Measurements from ENCODE around the gene PPP1R18. TPM values are rescaled to one million over a fixed set of nuclear protein-coding genes. Genes with fewer than 3 reads are reported as not detected.
"Not testable (repeated sequence)": the region's sequence is repeated elsewhere in the genome, so short reads cannot be mapped to it uniquely, and the experiment has no call there.

Gene PPP1R18
- total RNA-seq, 1 donor from 2014 or later = 58.3 TPM

GRCh38 chr6:30719791-30720737, 33.6 kb upstream of the PPP1R18 start, which contains the start of gene TUBB:
TUBB (plus strand) TSS chr6:30720352; CDS start chr6:30720507, 155 bp downstream.
- peak; percentile 93 for DNase-seq (ENCODE audit: low read depth, low spot score)

DNA sequence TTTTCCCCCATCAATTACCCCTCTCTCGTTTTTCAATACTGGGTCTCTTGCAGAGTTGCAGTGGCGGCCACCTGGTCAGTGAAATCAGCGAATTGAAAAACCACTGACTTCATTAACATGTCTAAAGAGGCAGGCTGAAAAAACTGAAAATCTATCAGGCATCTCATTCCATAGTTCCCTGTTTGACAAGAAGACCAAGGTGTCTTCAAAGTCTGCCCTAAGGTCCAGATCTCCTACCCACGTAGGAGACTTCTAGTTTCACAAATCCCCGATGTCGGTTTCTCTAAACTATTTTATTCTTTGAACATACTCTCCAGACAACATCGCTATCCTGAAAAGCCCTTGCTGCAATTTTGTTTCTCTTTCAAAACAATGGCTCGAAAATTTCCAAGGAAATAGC, 32.9 kb upstream of the PPP1R18 start:
- no peak for DNase-seq (ENCODE audit: low read depth, low spot score)

DNA sequence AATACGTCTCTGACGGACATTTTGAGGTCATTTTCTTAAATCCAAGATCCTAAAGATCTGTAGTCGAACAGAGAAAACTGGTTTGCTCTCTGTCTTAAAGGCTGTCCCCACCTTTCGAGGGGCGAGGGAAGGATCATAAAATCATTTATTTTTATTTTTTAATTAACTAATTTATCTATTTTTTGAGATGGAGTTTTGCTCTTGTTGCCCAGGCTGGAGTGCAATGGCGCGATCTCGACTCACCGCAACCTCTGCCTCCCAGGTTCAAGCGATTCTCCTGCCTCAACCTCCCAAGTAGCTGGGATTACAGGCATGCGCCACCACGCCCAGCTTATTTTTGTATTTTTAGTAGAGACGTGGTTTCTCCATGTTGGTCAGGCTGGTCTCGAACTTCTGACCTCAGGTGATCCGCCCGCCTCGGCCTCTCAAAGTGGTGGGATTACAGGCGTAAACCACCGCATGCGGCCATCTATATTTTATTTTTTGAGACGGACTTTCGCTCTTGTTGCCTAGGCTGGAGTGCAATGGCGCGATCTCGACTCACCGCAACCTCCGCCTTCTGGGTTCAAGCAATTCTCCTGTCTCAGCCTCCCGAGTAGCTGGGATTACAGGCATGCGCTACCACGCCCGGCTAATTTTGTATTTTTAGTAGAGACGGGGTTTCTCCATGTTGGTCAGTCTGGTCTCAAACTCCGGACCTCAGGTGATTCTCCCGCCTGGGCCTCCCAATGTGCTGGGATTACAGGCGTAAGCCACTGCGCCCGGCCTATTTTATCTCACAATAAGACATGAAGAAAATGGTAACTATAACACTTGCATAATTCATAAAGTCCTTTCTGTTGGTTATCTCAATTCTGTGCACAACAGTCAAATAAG, 31.6 kb upstream of the PPP1R18 start:
- not testable (repeated sequence) for DNase-seq (ENCODE audit: low read depth, low spot score)

- peak; percentile 100 for DNase-seq (ENCODE audit: low read depth, low spot score)
Observed at GRCh38 chr6:30717129-30717844, 30.8 kb upstream of the PPP1R18 start, which contains the start of gene MDC1. MDC1 (minus strand) TSS chr6:30717281; CDS start chr6:30715175, 2,106 bp downstream.

DNA sequence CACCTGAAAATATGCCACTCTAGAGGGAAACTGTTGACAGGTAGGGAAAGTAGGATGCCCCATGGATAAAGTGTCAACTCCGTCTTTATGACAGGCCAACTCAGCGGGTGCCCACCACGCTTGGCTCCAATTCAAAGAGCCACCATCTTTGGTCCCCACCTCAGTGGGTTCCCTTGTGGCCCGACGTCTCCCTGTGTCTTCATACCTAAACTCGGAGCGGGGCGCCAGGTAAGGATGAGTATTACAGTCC, 30.4 kb upstream of the PPP1R18 start:
- no peak for DNase-seq (ENCODE audit: low read depth, low spot score)

- DNase-seq (ENCODE audit: low read depth, low spot score) = no peak
Observed at GRCh38 chr6:30714263-30714662, 27.8 kb upstream of the PPP1R18 start.

DNA sequence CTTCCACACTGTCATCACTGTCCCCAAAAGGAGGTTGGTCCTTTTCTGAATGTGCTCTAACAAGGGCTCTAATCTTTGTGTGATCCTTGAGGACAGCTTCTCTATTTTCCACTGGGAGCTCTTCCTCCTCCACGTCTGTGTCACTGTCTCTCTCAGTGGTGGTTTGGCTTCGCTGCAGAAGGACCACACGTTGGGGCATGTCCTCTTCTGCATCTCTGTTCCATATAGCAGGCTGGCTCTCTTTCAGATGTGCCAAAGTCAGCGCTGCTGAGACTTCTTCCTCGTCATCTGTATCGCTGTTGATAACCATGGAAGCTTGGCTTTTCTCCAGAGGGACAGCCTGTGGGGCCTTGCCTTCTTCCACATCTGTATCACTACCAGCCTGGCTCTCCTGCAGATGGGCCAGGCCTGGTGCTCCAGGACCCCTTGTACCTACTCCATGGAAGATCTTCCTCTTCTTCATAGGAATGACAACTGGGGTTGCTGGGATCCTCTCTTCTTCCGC, 26.0 kb upstream of the PPP1R18 start:
- no peak for DNase-seq (ENCODE audit: low read depth, low spot score)

GRCh38 chr6:30711758-30712380, 25.4 kb upstream of the PPP1R18 start:
- no peak for DNase-seq (ENCODE audit: low read depth, low spot score)

GRCh38 chr6:30709101-30709868, 22.8 kb upstream of the PPP1R18 start:
- no peak for DNase-seq (ENCODE audit: low read depth, low spot score)

- no peak for DNase-seq (ENCODE audit: low read depth, low spot score)
Observed at GRCh38 chr6:30707281-30707850, 20.9 kb upstream of the PPP1R18 start.

GRCh38 chr6:30705620-30706019, 19.2 kb upstream of the PPP1R18 start:
- DNase-seq (ENCODE audit: low read depth, low spot score) = no peak

- no peak for DNase-seq (ENCODE audit: low read depth, low spot score)
Observed at GRCh38 chr6:30703821-30704220, 17.4 kb upstream of the PPP1R18 start.

DNA sequence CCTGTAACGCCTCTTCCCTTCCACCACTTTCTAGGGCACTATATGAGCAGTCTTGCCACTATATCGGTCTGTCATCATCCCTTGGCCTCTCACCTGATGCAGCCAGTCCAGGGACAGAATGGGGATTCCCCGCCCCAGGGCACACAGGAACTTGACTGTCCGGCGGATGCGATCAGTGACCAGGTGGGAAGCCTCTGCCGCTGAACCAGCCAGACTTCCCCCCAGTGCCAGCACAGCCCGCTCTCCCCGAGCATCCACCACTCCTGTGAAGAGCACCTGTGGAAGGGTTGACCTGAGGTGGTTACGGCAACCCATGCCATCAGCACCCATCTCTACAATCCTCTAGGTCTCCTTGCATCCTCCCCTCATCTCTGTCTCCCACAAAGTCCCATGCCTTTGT, 16.6 kb upstream of the PPP1R18 start:
- DNase-seq (ENCODE audit: low read depth, low spot score) = no peak

DNA sequence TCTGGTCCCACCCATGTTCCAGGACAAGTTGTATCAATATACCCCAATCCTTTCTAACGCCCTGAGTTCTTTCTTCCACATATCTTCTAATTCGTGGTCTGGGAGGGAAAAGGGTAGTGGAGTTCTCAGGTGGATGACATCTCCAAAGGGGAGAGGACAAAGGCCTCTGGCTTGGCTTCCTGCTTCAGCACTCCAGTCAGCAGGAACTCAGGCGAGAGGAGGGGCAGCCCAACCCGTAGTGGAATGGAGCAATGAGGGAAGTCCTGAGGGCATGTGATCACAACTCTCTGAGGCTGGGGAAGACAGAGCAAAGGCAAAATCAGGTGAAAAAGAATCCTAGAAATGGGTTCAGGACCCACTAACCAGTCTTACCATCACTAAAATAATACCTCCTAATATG, 13.9 kb upstream of the PPP1R18 start:
- DNase-seq (ENCODE audit: low read depth, low spot score) = no peak

DNA sequence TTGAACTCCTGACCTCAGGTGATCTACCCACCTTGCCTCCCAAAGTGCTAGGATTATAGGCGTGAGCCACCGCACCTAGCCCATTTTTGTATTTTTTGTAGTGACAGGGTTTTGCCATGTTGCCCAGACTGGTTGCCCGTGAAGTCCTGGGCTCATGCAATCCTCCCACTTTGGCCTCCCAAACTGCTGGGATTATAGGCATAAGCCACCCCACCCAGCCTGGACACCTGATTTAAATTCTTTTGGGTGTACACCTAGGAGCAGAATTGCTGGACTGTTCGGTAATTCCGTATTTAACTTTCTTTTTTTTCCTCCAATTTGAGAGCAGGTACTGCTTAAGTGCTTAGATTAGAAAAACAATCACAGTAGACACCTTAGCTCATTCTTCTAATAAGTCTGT, 10.0 kb upstream of the PPP1R18 start:
- no peak for DNase-seq (ENCODE audit: low read depth, low spot score)

GRCh38 chr6:30691208-30691847, 4.9 kb upstream of the PPP1R18 start:
- no peak for DNase-seq (ENCODE audit: low read depth, low spot score)

DNA sequence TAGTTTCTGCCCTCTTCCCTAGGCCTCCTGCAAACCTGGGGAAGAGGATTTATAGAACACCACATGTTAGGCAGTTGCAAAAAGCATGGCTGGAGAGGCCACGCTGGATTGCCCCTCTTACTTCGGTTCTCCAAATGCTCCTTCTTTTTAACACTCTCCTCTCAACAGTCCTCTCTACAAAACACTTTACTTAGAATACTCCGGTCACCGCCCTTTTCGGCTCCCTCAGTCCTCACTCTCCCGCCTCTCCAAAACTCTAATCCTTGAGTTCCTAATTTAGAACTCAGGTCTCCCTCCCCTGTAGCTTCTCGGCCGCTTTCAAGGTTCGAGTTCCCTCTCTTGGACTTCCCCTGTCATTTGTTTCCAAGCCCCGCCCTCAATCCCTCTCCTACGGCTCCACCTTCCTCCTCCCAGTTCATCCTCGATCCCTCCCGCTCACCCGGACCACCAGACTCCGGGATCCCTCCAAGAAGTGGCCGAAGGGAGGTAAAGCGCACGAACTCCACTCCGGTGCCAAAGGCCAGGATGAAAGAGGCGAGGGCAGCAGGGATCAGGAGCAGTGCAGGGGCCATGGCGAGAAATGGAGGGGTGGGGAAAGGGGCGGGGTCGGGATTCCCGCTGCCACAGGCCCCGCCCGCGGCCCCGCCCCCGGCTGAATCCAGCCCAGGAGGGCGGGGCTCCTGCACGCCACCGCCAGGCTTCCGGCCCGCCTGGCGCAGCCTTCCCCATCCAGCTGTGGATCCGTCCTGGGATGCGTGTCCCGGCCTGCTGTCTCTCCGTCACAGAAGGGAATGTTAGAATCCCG, 4.2 kb upstream of the PPP1R18 start, which contains the start of gene NRM:
NRM (minus strand) TSS at position 582 of the 805 bp plus-strand sequence; CDS start at position 572, 10 bp downstream.
- DNase-seq (ENCODE audit: low read depth, low spot score) = no peak

GRCh38 chr6:30689985-30690384, 3.5 kb upstream of the PPP1R18 start:
- no peak for DNase-seq (ENCODE audit: low read depth, low spot score)

Data from pulmonary artery endothelial cell (primary cell).